H1 (cell line): ENCODE data around the gene MEIS3. TPM values are rescaled to one million over a fixed set of nuclear protein-coding genes. Genes with fewer than 3 reads are reported as not detected.

Experiments used
- CHD7 ChIP-seq: fragments of 300-600 bp; sonication (generic); IDR thresholded peaks from 2 replicates; pipeline ENCODE4 v1.7.1; 2012; ENCODE audit warnings: low read length, moderate library complexity, mild to moderate bottlenecking, inconsistent platforms; ENCODE audit not compliant: insufficient replicate concordance
- E2F6 ChIP-seq: IDR thresholded peaks from 2 replicates; pipeline ENCODE4 v1.6.1; 2012; ENCODE audit warnings: inconsistent platforms
- JUN ChIP-seq: IDR thresholded peaks from 2 replicates; pipeline ENCODE4 v1.6.1; 2011; ENCODE audit warnings: low read depth, mild to moderate bottlenecking, improper control_type of control experiment, low read length
- JUND ChIP-seq: IDR thresholded peaks from 2 replicates; pipeline ENCODE4 v1.6.1; 2011; ENCODE audit warnings: mild to moderate bottlenecking, improper control_type of control experiment, low read length
- TEAD4 ChIP-seq: IDR thresholded peaks from 2 replicates; pipeline ENCODE4 v1.6.1; 2012; ENCODE audit warnings: low read depth, low read length, inconsistent platforms, mixed read lengths
- polyA plus RNA-seq, 7 experiments: library from polyadenylated mRNA; depleted of rRNA in 3 of 7; stranded (reverse) in 5 of 7; unstranded in 2 of 7; fragments of >200 nt in 5 of 7; fragments of 200-250 nt in 2 of 7; gene quantifications; 1 replicate in 5 of 7; 2 replicates in 1 of 7; 4 replicates in 1 of 7; pipeline versions ENCODE4 v1.2.1 to v1.2.3, GENCODE V29; 2011 to 2013; ENCODE audit warnings: missing spikeins in 2 of 7, mixed read lengths in 2 of 7
- total RNA-seq: library from RNA; stranded (reverse); fragmentation: NEBNext Ultra II Directional; extraction: Animal tissue kit (Norgen Biotek cat#: 25700); gene quantifications from 2 replicates; pipeline ENCODE4 v1.2.1, GENCODE V29; 2021

Gene MEIS3
- total and polyA plus RNA-seq, 2 of the 8 experiments (the other 6 are each of a cell fraction or from before 2014, with no cell fraction given) = 24.5 to 28.2 TPM

- TF ChIP-seq E2F6 (no peak), JUN (no peak), JUND (no peak), CHD7 (no peak), TEAD4 (no peak)
Observed at GRCh38 chr19:47373246-47374240, 45.8 kb downstream of the MEIS3 start (continued).
